Neuronal stem cell (in vitro differentiated cells): Measurements from ENCODE around the gene ITGAE.
"Not testable (repeated sequence)": the region's sequence is repeated elsewhere in the genome, so short reads cannot be mapped to it uniquely, and the experiment has no call there.

Source experiments
- DNase-seq: peaks from one replicate; pipeline ENCODE4 v3.0.0-alpha.2; 2013; ENCODE audit warnings: low spot score
- H2AFZ ChIP-seq: one replicate; pipeline ENCODE4 v1.6.1; 2013; ENCODE audit warnings: mild to moderate bottlenecking, low read length, inconsistent platforms
- H2AK5ac ChIP-seq: 2 replicates; pipeline ENCODE4 v1.6.1; 2013; ENCODE audit warnings: low read depth, mild to moderate bottlenecking, inconsistent platforms, low read length, moderate library complexity, mixed read lengths
- H2BK120ac ChIP-seq: 2 replicates; pipeline ENCODE4 v1.6.1; 2013; ENCODE audit warnings: low read depth, mild to moderate bottlenecking, inconsistent platforms, low read length, moderate library complexity, mixed read lengths
- H2BK12ac ChIP-seq: one replicate; pipeline ENCODE4 v1.6.1; 2013; ENCODE audit warnings: low read length, inconsistent platforms
- H2BK15ac ChIP-seq: 2 replicates; pipeline ENCODE4 v1.6.1; 2013; ENCODE audit warnings: mild to moderate bottlenecking, low read length, inconsistent platforms, mixed read lengths
- H2BK5ac ChIP-seq: one replicate; pipeline ENCODE4 v1.6.1; 2013; ENCODE audit warnings: inconsistent platforms, mild to moderate bottlenecking, low read length, moderate library complexity
- H3K14ac ChIP-seq: one replicate; pipeline ENCODE4 v1.6.1; 2013; ENCODE audit warnings: low read length, inconsistent platforms
- H3K18ac ChIP-seq: 2 replicates; pipeline ENCODE4 v1.6.1; 2013; ENCODE audit warnings: low read length, inconsistent platforms
- H3K23ac ChIP-seq: 2 replicates; pipeline ENCODE4 v1.6.1; 2013; ENCODE audit warnings: low read depth, mild to moderate bottlenecking, mixed read lengths, low read length, inconsistent platforms; ENCODE audit not compliant: poor library complexity
- H3K27ac ChIP-seq: replicated peaks from 3 replicates; pipeline ENCODE4 v1.5.1; 2013; ENCODE audit warnings: low read length, inconsistent platforms
- H3K27me3 ChIP-seq, 3 experiments: 2 replicates each; pipeline ENCODE4 v1.6.1; 2013; ENCODE audit warnings: low read length in 3 of 3, mild to moderate bottlenecking in 2 of 3, inconsistent platforms in 1 of 3, low read depth in 1 of 3, mixed read lengths in 1 of 3, moderate library complexity in 1 of 3; ENCODE audit not compliant: control insufficient read depth in 3 of 3, insufficient read depth in 3 of 3
- H3K36me3 ChIP-seq, 2 donors: replicated peaks in 1 of 2; 2 replicates each; pipeline ENCODE4 v1.6.1; 2013; ENCODE audit warnings: low read length in 2 of 2; ENCODE audit not compliant: control insufficient read depth in 2 of 2, insufficient read depth in 2 of 2
- H3K4ac ChIP-seq: 2 replicates; pipeline ENCODE4 v1.6.1; 2013; ENCODE audit warnings: inconsistent platforms, mild to moderate bottlenecking, low read length, moderate library complexity
- H3K4me1 ChIP-seq, 2 donors: 1 replicate in 1 of 2; 2 replicates in 1 of 2; pipeline ENCODE4 v1.6.1; 2013; ENCODE audit warnings: low read length in 2 of 2, low read depth in 1 of 2; ENCODE audit not compliant: control insufficient read depth in 2 of 2, insufficient read depth in 1 of 2
- H3K4me2 ChIP-seq: one replicate; pipeline ENCODE4 v1.6.1; 2013; ENCODE audit warnings: mild to moderate bottlenecking, low read length, inconsistent platforms; ENCODE audit not compliant: insufficient read depth, poor library complexity, severe bottlenecking
- H3K4me3 ChIP-seq, 2 donors: 2 replicates each; pipeline ENCODE4 v1.5.1; 2013; ENCODE audit warnings: low read length in 2 of 2, mild to moderate bottlenecking in 2 of 2, inconsistent platforms in 1 of 2, moderate library complexity in 1 of 2
- H3K79me1 ChIP-seq: one replicate; pipeline ENCODE4 v1.6.1; 2013; ENCODE audit warnings: low read depth, mild to moderate bottlenecking, inconsistent platforms, low read length, moderate library complexity
- H3K9ac ChIP-seq: one replicate; pipeline ENCODE4 v1.6.1; 2013; ENCODE audit warnings: mild to moderate bottlenecking, low read depth, low read length, inconsistent platforms; ENCODE audit not compliant: poor library complexity
- H3K9me3 ChIP-seq, 2 donors: replicated peaks in 1 of 2; 2 replicates each; pipeline versions ENCODE3 to v1.6.1; 2013; ENCODE audit warnings: low read length in 2 of 2, mild to moderate bottlenecking in 2 of 2, inconsistent platforms in 1 of 2, low read depth in 1 of 2, mixed read lengths in 1 of 2, moderate library complexity in 1 of 2; ENCODE audit not compliant: control insufficient read depth in 2 of 2, insufficient read depth in 1 of 2
- H4K8ac ChIP-seq: one replicate; pipeline ENCODE4 v1.6.1; 2013; ENCODE audit warnings: low read depth, mild to moderate bottlenecking, inconsistent platforms, low read length, moderate library complexity
- H4K91ac ChIP-seq: one replicate; pipeline ENCODE4 v1.6.1; 2013; ENCODE audit warnings: low read length, low read depth, mild to moderate bottlenecking, inconsistent platforms; ENCODE audit not compliant: poor library complexity
- WGBS, 2 donors: extraction: QIAGEN DNeasy Blood & Tissue Kit; methylation state at CpG; one replicate each; pipeline ENCODE4 v1.1.7; 2013; ENCODE audit warnings: missing lambda C conversion rate in 2 of 2, mixed read lengths in 1 of 2; ENCODE audit not compliant: insufficient read length in 2 of 2, insufficient replicate concordance in 1 of 2; ENCODE audit errors: extremely low coverage in 2 of 2; 5-methylcytosine and 5-hydroxymethylcytosine counted together

The ITGAE gene

GRCh38 chr17:3708366-3708765 lies 92.6 kb downstream of the ITGAE start:
- no peak for DNase-seq
- Histone ChIP-seq H4K91ac (no peak overlapping the region), H4K8ac (no peak overlapping the region), H2AFZ (no peak overlapping the region), H3K4me3 (no peak overlapping the region), H3K18ac (no peak overlapping the region), H3K27ac (no peak overlapping the region), H3K4ac (no peak overlapping the region), H2BK120ac (no peak overlapping the region), H2BK15ac (no peak overlapping the region), H3K4me1 (no peaks in the 10 kb centered on the region), H2BK12ac (no peak overlapping the region), H3K9ac (no peak overlapping the region), H3K4me2 (no peak overlapping the region), H2BK5ac (no peak overlapping the region), H3K23ac (no peak overlapping the region), H3K9me3 (no peaks in the 10 kb centered on the region), H3K36me3 (peaks cover 0 to 14% of the 10 kb centered on the region in 2 donors), H3K14ac (no peak overlapping the region), H3K27me3 (no peaks in the 10 kb centered on the region), H3K79me1 (no peaks in the 10 kb centered on the region), H2AK5ac (no peak overlapping the region)
- WGBS, 2 donors = no CpG with 5 or more reads among the region's 3 CpGs

GRCh38 chr17:3705718-3705984 lies 95.3 kb downstream of the ITGAE start:
- not testable (repeated sequence) for DNase-seq, H3K23ac ChIP-seq, H3K36me3 ChIP-seq, H3K9ac ChIP-seq, H3K4me3 ChIP-seq, H4K91ac ChIP-seq, H2AFZ ChIP-seq, H2BK12ac ChIP-seq, H3K14ac ChIP-seq, H3K79me1 ChIP-seq, H2AK5ac ChIP-seq, H2BK5ac ChIP-seq, H3K27me3 ChIP-seq, H4K8ac ChIP-seq, H2BK120ac ChIP-seq, H2BK15ac ChIP-seq, H3K18ac ChIP-seq, H3K4me2 ChIP-seq, H3K4me1 ChIP-seq, H3K9me3 ChIP-seq, H3K27ac ChIP-seq, H3K4ac ChIP-seq
- WGBS, 2 donors = no CpG with 5 or more reads among the region's 1 CpG

- Histone ChIP-seq H3K23ac (no peak overlapping the region), H3K9me3 (no peaks in the 10 kb centered on the region), H2AK5ac (no peak overlapping the region), H3K4me2 (no peak overlapping the region), H3K9ac (no peak overlapping the region), H3K4ac (no peak overlapping the region), H3K36me3 (no peaks in the 10 kb centered on the region), H2BK12ac (no peak overlapping the region), H3K27ac (no peak overlapping the region), H3K27me3 (no peaks in the 10 kb centered on the region), H3K79me1 (no peaks in the 10 kb centered on the region), H4K8ac (no peak overlapping the region), H2BK5ac (no peak overlapping the region), H3K4me3 (peak overlapping the region in 1 of 2 donors; percentile 42), H4K91ac (no peak overlapping the region), H2BK15ac (no peak overlapping the region), H3K14ac (no peak overlapping the region), H3K4me1 (no peaks in the 10 kb centered on the region), H2BK120ac (no peak overlapping the region), H2AFZ (no peak overlapping the region), H3K18ac (no peak overlapping the region)
- no peak for DNase-seq
- WGBS, 2 donors = no CpG with 5 or more reads among the region's 20 CpGs
Observed at GRCh38 chr17:3704931-3705717, 95.9 kb downstream of the ITGAE start.

GRCh38 chr17:3702041-3702539 lies 98.9 kb downstream of the ITGAE start:
- H3K18ac ChIP-seq, H3K79me1 ChIP-seq, H3K9me3 ChIP-seq, H3K36me3 ChIP-seq, H2AK5ac ChIP-seq, H2BK5ac ChIP-seq, H3K9ac ChIP-seq, H2AFZ ChIP-seq, DNase-seq, H3K4me2 ChIP-seq, H4K8ac ChIP-seq, H3K23ac ChIP-seq, H2BK120ac ChIP-seq, H3K27ac ChIP-seq, H3K4me1 ChIP-seq, H3K4me3 ChIP-seq, H4K91ac ChIP-seq, H3K14ac ChIP-seq, H3K4ac ChIP-seq, H2BK15ac ChIP-seq, H2BK12ac ChIP-seq: not testable (repeated sequence)
- H3K27me3 ChIP-seq = peaks cover 0 to 14% (median 10%) of the 10 kb centered on the region in 3 experiments
- no CpG with 5 or more reads among the region's 7 CpGs for WGBS, 2 donors
